Stimulated activated CD8-positive, alpha-beta memory T cell treated with anti-CD3 and anti-CD28 coated beads, Interleukin-7, amount 100 ng/mL, for 48 hours (primary cell): ENCODE results near the gene SH3D19.

Experiments used
- DNase-seq, 2 donors: peaks; one replicate each; pipeline ENCODE4 v3.0.0-alpha.2; 2020; ENCODE audit warnings: low read depth in 1 of 2; ENCODE audit errors: extremely low read depth in 1 of 2

The SH3D19 gene

GRCh38 chr4:151325111-151325948 is at the start of gene SH3D19:
Gene SH3D19 (minus strand): TSS chr4:151325605. CDS start chr4:151325352, 253 bp downstream.
- DNase-seq = no peak

GRCh38 chr4:151362404-151363164 is 37.2 kb upstream of the SH3D19 start:
- peak; percentile 45 to 62 for DNase-seq

DNA sequence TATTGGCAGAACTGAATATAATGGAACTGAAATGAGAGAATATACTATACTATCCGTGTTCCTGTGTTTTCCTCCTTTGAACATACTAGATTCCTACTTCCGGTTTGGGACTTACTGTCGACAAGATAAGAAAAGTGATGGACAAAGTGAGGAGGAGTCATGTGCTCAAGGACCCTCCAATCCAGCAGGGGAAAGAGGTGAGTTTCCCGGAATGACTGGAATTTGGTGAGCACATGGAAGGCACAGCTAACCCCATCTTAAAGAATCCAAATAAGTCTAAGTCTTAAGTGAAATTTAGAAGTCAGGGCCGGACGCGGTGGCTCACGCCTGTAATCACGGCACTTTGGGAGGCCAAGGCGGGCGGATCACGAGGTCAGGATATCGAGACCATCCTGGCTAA is 36.6 kb upstream of the SH3D19 start:
- DNase-seq = no peak

DNA sequence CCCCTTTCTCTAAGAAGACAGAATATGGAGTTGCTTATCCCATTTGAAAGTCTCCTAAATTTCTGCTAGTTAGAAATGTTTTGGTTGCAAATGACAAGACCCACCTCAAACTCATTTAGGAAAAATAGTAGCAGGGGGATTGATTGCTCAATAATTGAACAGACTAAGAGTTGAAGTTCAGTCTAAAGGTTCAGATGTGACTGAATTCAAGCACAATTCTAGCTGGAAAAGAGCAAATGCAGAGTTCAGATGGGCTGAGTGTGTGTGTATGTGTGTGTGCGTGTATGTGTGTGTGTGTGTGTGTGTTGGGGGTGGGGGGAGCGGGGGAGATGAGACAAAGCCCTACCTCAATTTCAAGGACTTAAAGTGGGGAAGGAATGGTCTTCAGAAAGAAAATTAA is 35.7 kb upstream of the SH3D19 start:
- DNase-seq = no peak

DNA sequence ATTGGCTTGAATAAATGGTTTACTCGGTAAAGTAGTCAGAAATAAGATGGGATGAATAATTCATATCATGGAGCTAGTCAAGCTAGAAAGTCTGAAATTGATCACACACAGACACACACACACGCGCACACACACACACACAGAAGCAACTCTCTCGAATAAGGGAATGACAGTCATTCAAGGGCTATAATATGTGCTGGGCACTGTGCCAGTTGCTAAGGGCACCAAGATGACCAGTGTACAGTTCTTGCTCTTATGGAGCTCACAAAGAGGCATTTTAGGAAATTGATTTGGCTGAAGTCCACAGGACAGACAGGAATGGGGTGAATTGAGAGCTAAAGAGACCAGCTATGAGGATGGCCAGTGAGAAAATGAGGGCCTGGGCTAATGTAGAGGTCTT is 34.2 kb upstream of the SH3D19 start:
- DNase-seq = no peak

GRCh38 chr4:151358266-151358665 is 32.9 kb upstream of the SH3D19 start:
- DNase-seq = no peak

- no peak for DNase-seq
These were observed 31.1 kb upstream of the SH3D19 start for GRCh38 chr4:151356510-151356909.

- no peak for DNase-seq
These were observed 29.8 kb upstream of the SH3D19 start for GRCh38 chr4:151355155-151355554.

- DNase-seq = no peak
These were observed 22.3 kb upstream of the SH3D19 start for GRCh38 chr4:151347490-151348235.

- DNase-seq = no peak
These were observed 19.5 kb upstream of the SH3D19 start for GRCh38 chr4:151344948-151345347.

GRCh38 chr4:151340751-151341385 is 15.5 kb upstream of the SH3D19 start:
- no peak for DNase-seq

GRCh38 chr4:151339467-151339866 is 14.1 kb upstream of the SH3D19 start:
- DNase-seq = no peak

DNA sequence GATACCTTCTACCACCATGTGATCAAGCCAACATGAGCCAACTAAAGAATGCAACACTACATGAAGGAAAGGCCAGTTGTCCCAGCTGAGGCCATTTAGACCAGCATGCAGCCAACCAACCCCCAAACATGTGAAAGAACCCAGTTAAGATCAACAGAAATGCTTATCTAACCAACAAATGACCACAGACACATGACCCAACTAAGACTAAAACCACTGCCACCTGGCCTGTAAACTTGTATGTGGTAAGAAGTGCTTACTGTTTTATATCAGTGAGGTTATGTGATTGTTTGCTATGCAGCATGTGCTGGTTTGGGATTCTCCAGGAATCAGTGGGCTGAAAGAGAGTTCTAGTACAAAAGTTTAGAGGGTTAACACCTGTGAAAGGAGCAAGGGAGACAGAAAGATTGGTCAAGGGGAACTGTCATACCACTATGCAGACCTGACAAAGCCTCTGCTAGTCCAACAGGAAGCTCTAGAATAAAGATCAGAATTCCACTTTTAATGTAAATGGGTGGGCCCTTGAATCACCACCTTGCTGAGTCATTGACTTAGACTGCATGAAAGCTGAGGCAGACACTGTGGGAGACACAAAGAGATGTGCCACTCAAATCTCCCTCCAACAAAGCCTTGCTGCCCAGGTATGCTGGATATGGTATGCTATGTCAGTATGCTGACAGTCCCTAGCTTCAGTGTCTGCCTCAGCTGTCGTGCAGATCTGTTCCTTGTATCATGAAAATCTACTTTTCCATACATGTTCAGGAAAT is 6.1 kb upstream of the SH3D19 start:
- DNase-seq = no peak

- no peak for DNase-seq
These were observed 4.0 kb upstream of the SH3D19 start for GRCh38 chr4:151329217-151330007.

DNA sequence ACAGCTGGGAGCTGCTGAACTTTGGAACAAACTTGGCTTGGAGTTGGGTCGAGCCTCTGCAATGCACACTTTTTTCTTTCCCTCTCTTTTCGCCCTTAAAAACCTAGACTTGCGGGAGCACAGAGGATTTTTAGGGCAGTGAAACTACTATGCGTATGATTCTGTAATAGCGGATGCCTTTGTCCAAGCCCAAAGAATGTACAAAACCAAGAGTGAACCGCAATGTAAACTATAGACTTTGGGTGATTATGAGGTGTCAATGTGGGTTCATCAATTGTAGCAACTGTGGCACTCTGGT is 493 bp upstream of the SH3D19 start:
- no peak for DNase-seq

DNA sequence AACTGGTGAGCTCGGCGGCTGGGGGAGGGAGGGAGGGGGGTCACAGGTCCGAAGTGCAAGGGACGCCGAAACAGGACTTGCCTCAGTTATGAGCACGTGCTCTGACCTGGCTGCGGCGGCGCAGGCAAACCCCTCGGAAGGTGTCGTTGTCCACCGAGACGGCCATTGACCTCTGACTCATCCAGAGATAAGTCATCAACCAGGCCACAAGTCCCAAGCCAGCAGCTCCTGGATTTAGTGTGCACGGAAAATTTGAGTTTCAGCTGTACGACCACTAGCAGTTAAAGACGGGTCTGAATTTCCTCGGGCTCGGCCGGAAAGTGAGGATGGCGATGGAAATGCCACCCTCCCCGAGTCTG is 674 bp downstream of the SH3D19 start:
- DNase-seq = peak; percentile 1 to 10

GRCh38 chr4:151324124-151324751 is 1.2 kb downstream of the SH3D19 start:
- DNase-seq = no peak

DNA sequence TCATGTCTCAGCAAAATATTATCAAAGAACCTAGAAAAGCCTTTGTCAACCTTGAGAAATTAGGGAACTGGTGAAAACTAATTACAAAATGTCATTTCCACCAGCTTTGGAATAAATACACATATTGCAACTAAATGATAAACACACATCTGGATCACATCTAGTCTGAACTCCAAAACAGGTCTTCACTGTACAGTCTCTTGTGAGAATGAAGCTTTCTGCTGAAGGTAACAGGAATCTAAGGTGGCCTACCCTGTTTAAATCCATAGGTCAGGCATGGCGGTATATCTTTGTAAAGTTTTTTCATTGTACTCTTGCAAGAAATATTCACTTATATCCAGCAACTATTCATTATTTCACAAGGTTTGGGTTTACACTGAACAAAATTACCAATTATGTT is 1.7 kb downstream of the SH3D19 start:
- no peak for DNase-seq

- DNase-seq = no peak
These were observed 2.8 kb downstream of the SH3D19 start for GRCh38 chr4:151322570-151322969.
